ENCODE data around the gene CUX1.

CUX1 gene

GRCh38 chr7:101941481-101942383 lies 124.3 kb downstream of the CUX1 start:
- DNase-seq: no peak

GRCh38 chr7:101942603-101943210 lies 125.3 kb downstream of the CUX1 start:
- no peak for DNase-seq

DNA sequence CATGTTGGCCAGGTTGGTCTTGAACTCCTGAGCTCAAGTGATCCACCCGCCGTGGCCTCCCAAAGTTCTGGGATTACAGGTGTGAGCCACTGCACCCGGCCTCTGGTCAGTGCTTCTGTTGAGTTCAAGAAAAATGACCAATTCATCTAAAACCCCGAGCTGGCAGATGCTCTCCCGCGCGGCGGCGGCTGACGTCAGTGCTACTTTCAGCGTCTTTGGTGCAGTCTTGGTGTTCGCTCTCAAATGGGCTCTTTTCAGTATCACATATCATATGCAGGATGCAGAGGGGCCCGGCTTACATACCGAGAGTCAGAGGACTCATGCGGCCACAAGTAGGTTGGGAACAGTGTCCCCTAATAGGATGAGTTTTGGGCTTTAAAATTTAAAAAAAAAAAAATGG lies 125.9 kb downstream of the CUX1 start:
- no peak for DNase-seq

DNA sequence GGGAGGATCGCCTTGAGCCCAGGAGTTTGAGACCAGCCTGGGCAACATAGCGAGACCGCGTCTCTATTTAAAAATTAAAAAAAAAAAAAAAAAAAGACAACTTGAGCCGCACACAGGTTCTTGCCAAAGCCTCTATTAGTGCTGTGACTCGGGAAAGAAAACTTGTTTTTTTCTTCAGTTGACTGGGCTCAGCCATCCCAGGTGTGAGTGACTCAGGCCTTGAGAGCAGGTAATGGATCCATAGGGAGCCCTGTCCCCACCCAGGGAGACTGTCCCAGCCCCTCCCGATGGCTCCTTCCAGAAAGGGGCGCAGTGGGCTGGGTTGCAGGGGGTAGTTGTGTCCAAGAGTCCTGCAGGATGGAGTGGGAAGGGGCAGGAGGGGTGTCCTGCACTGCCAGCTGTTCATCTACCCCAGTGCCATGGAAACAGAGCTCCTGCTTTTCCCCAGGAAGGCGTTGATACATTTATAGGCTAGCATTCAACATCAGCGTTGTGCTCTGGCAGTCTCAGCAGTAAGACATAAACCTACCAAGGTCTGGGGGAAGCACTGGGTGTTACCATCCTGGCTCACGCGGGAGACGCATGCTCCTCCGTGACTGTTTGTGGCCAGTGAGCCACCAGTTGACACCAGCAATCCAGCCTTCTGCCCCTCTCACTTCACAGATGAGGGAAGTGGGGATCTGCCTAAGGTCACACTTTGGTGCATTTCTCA lies 126.6 kb downstream of the CUX1 start:
- DNase-seq: no peak

- no peak for DNase-seq
Observed at GRCh38 chr7:101944611-101945010, 127.2 kb downstream of the CUX1 start.

GRCh38 chr7:101945034-101945758 lies 127.8 kb downstream of the CUX1 start:
- no peak for DNase-seq

DNA sequence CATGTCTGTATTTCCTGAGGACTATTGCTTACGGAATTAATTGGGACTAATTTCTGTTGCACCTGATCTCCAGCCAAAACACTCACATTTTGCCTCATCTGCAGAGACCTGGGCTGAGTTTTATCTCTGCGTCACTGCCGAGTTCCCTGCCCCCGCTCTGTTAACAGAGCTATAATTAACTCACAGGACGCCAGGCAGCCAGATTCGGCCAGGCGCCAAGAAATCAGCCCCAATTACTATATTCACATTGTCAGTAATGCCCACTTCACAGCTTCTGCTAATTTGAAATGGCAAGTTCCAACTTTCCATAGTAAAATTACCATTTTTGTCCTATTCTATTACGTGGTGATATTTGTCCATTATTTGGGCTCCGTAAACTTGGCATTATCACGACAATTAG lies 130.5 kb downstream of the CUX1 start:
- DNase-seq: peak; percentile 27

- DNase-seq: no peak
Observed at GRCh38 chr7:101948650-101949049, 131.2 kb downstream of the CUX1 start.

GRCh38 chr7:101950450-101951119 lies 133.2 kb downstream of the CUX1 start:
- DNase-seq: no peak

DNA sequence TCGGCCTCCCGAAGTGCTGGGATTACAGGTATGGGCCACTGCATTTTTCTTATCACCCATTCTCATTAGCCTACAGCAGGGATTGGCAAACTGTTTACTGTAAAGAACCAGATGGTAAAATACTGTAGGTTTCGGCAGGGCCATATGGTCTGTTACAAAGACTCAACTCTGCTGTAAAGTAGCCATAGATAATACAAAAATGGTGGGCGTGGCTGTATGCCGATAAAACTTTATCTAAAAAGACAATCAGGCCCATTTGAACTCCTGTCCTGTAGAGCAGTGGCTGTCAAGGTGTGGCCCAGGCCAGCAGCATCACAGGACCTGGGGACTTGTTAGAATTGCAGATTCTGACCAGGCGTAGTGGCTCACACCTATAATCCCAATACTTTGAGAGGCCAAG lies 134.3 kb downstream of the CUX1 start:
- no peak for DNase-seq

- DNase-seq: no peak
Observed at GRCh38 chr7:101952355-101953247, 135.2 kb downstream of the CUX1 start.

DNA sequence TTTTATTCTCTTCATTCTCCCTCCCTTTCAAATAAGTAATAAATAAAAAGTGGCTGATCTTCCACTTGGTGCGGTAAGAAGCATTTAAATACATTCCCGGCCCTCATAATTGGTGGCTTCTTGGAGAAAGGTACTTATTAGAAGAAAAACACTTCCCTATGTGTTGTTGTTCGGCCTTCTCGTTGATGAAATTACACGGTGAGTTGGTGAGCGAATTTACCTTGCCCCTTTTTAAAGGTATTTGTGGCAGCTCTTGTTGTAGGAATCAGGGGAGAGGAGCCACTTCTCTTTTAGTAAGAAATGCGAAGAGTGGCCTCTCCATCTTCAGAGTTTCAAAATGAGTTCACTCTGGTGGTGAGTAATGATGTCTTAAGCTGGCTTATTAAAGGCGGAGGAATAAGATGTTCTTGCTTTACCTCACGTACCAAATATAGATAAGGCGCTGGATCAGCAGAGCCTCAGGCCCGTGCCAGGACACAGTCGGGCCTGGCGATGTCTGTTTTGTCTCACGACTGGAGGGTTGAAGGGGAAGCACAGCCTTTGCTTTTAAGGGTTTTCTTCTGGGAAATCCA lies 135.9 kb downstream of the CUX1 start:
- no peak for DNase-seq

DNA sequence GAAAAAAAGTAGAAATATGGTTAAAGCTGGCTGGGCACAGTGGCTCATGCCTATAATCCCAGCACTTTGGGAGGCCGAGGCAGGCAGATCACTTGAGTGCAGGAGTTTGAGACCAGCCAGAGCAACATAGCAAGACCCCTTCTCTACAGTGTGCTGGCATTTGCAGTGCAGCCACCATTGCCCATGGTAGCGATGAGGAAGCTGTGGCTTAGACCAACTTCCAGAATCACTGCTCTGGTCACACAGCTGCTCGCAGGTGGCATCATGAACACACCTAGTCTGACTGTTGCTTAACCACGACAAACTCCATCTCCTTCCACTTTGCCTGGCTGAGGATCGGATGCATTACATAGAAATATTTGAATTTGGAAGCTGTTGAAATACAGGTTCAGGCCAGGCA lies 137.1 kb downstream of the CUX1 start:
- DNase-seq: no peak

GRCh38 chr7:101956130-101956529 lies 138.7 kb downstream of the CUX1 start:
- DNase-seq: no peak

DNA sequence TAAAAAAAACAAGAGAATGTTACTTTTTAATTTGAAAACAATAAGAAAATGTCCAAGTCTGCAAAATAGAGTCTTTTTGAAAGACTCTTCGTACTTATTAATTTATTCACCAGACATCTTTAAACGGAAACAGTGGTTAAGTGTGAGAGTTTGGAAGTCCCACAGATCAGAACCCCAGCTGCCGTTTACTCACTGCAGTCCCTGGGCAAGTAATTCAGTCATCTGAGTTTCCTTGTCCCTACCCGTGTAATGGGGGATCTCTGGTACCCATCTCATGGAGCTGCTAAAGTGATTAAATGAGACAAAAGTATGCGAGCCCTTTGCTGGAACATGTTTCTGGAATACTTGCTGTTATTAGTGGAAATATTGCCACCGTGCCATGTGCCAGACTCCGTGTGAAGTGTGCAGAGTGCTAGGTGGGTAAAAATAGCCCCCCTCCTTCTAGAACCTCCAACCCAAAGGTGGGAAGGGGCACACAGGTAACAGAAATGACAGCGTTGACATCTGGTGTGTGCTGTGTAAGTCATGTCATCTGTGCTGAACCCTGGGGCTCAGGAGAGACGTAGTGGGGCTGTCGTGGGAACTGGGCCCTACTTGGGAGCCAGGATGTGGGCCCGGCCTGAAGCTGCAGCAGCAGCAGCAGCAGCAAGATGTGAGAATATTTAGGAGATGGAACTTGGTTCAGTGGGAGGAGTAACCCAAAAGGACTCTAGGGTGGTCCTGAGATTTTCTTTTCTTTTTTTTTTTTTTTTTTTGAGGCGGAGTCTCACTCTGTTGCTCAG lies 140.5 kb downstream of the CUX1 start:
- DNase-seq: no peak

DNA sequence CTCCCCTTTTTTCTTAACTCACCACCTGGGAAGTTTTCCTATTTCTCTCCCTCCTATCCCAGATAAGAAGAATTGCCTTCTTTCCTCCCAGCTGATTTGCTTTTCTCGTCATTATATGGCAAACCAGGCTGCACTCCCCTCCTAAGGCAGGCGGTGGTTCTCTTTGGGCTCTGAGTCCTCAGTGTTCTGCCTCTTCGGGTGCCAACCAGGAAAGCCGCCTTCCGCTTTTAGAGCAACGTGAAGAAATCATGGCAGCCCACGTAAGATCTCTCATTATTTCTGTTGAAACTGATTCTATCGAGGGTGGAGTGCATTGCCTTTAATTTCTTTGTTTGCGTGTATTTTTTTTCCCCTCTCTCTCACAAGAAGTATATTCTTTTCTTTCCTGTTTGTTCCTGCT lies 141.9 kb downstream of the CUX1 start:
- DNase-seq: no peak

GRCh38 chr7:101959829-101960228 lies 142.4 kb downstream of the CUX1 start:
- DNase-seq: no peak

GRCh38 chr7:101960323-101960722 lies 142.9 kb downstream of the CUX1 start:
- no peak for DNase-seq

GRCh38 chr7:101960985-101961708 lies 143.7 kb downstream of the CUX1 start:
- DNase-seq: no peak

- no peak for DNase-seq
Observed at GRCh38 chr7:101961811-101962210, 144.4 kb downstream of the CUX1 start.

All from SHP77 treated with DMSO at 0.1 percent for 48 hours (cell line).